Measurements from ENCODE around the gene B4GALNT2.

DNA sequence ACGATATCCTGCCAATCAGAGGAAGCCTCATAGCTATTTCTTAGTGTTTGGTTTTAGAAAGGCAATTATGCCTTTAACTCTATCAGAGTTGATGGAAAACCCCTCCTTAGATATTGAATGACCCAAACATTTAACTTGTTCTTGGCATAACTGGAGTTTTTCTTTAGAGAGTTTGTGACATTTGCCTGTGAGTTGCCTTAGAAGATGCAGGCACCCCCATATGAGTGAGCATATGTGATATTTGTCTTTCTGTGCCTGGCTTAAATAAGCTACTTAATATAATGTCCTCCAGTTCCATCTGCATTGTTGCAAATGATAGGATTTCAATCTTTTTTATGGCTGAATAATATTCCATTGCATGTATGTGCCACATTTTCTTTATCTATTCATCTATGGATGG, 19.6 kb upstream of the B4GALNT2 start:
- TF ChIP-seq, protein P1, sequence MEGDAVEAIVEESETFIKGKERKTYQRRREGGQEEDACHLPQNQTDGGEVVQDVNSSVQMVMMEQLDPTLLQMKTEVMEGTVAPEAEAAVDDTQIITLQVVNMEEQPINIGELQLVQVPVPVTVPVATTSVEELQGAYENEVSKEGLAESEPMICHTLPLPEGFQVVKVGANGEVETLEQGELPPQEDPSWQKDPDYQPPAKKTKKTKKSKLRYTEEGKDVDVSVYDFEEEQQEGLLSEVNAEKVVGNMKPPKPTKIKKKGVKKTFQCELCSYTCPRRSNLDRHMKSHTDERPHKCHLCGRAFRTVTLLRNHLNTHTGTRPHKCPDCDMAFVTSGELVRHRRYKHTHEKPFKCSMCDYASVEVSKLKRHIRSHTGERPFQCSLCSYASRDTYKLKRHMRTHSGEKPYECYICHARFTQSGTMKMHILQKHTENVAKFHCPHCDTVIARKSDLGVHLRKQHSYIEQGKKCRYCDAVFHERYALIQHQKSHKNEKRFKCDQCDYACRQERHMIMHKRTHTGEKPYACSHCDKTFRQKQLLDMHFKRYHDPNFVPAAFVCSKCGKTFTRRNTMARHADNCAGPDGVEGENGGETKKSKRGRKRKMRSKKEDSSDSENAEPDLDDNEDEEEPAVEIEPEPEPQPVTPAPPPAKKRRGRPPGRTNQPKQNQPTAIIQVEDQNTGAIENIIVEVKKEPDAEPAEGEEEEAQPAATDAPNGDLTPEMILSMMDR (IDR thresholded peaks at IDR 0.05) = no peak
- TF ChIP-seq POLR2A (IDR thresholded peaks at IDR 0.05) = no peak

Measured in right lobe of liver (tissue), 4 donors.